ENCODE results near the gene SLC39A10.

The SLC39A10 gene

GRCh38 chr2:195675783-195676427 lies 18.9 kb downstream of the SLC39A10 start:
- no peak for TF ChIP-seq CTCF (IDR thresholded peaks at IDR 0.05; ENCODE audit: extremely low read depth, insufficient read depth, missing control alignments)
- in situ Hi-C loops (cut with MboI; ENCODE audit: low pct_unique_long_range_greater_than_20kb, low sequenced_read_pairs, unreplicated experiment): no loop called here
- no peak for DNase-seq (ENCODE audit: low spot score)

- in situ Hi-C loops (cut with MboI; ENCODE audit: low pct_unique_long_range_greater_than_20kb, low sequenced_read_pairs, unreplicated experiment): no loop called here
- no peak for TF ChIP-seq CTCF (IDR thresholded peaks at IDR 0.05; ENCODE audit: extremely low read depth, insufficient read depth, missing control alignments)
- DNase-seq (ENCODE audit: low spot score): no peak
These were observed 20.3 kb downstream of the SLC39A10 start for GRCh38 chr2:195677290-195677689.

GRCh38 chr2:195677884-195678283 lies 20.9 kb downstream of the SLC39A10 start:
- in situ Hi-C loops (cut with MboI; ENCODE audit: low pct_unique_long_range_greater_than_20kb, low sequenced_read_pairs, unreplicated experiment): no loop called here
- DNase-seq (ENCODE audit: low spot score): no peak
- TF ChIP-seq CTCF (IDR thresholded peaks at IDR 0.05; ENCODE audit: extremely low read depth, insufficient read depth, missing control alignments): no peak

- in situ Hi-C loops (cut with MboI; ENCODE audit: low pct_unique_long_range_greater_than_20kb, low sequenced_read_pairs, unreplicated experiment): no loop called here
These were observed 25.1 kb downstream of the SLC39A10 start for GRCh38 chr2:195682077-195682476.

GRCh38 chr2:195683174-195683573 lies 26.1 kb downstream of the SLC39A10 start:
- in situ Hi-C loops (cut with MboI; ENCODE audit: low pct_unique_long_range_greater_than_20kb, low sequenced_read_pairs, unreplicated experiment): no loop called here

More at GRCh38 chr2:195682077-195682476, 25.1 kb downstream of the SLC39A10 start:
- no peak for TF ChIP-seq CTCF (IDR thresholded peaks at IDR 0.05; ENCODE audit: extremely low read depth, insufficient read depth, missing control alignments)
- DNase-seq (ENCODE audit: low spot score): no peak

GRCh38 chr2:195686564-195686963 lies 29.5 kb downstream of the SLC39A10 start:
- in situ Hi-C loops (cut with MboI; ENCODE audit: low pct_unique_long_range_greater_than_20kb, low sequenced_read_pairs, unreplicated experiment): no loop called here
- DNase-seq (ENCODE audit: low spot score): no peak
- no peak for TF ChIP-seq CTCF (IDR thresholded peaks at IDR 0.05; ENCODE audit: extremely low read depth, insufficient read depth, missing control alignments)

More at GRCh38 chr2:195683174-195683573, 26.1 kb downstream of the SLC39A10 start:
- DNase-seq (ENCODE audit: low spot score): no peak
- TF ChIP-seq CTCF (IDR thresholded peaks at IDR 0.05; ENCODE audit: extremely low read depth, insufficient read depth, missing control alignments): no peak
